NOMO-1 treated with dmso at 0.1 percent for 144 hours (cell line): ENCODE data around the gene CRTC3.
"Not testable (repeated sequence)": the region's sequence is repeated elsewhere in the genome, so short reads cannot be mapped to it uniquely, and the experiment has no call there.

Experiments
- DNase-seq: peaks from one replicate; lab custom pipeline; 2025; ENCODE audit not compliant: unreplicated experiment; lab: John Stamatoyannopoulos, UW

Gene CRTC3

GRCh38 chr15:90618330-90619125 lies 88.8 kb downstream of the CRTC3 start:
- DNase-seq, result no peak

GRCh38 chr15:90619468-90619867 lies 89.7 kb downstream of the CRTC3 start:
- DNase-seq, result no peak

- DNase-seq, result no peak
Measured at GRCh38 chr15:90619939-90620338, 90.2 kb downstream of the CRTC3 start.

- peak; percentile 69 for DNase-seq
Measured at GRCh38 chr15:90620379-90621067, 90.8 kb downstream of the CRTC3 start.

- no peak for DNase-seq
Measured at GRCh38 chr15:90623854-90624253, 94.1 kb downstream of the CRTC3 start.

- no peak for DNase-seq
Measured at GRCh38 chr15:90624278-90624981, 94.7 kb downstream of the CRTC3 start.

- no peak for DNase-seq
Measured at GRCh38 chr15:90625037-90625436, 95.3 kb downstream of the CRTC3 start.

- no peak for DNase-seq
Measured at GRCh38 chr15:90629217-90629616, 99.5 kb downstream of the CRTC3 start.

- DNase-seq, result no peak
Measured at GRCh38 chr15:90633360-90633759, 103.6 kb downstream of the CRTC3 start.

- DNase-seq, result not testable (repeated sequence)
Measured at GRCh38 chr15:90636993-90637392, 107.3 kb downstream of the CRTC3 start.

GRCh38 chr15:90637693-90638092 lies 108.0 kb downstream of the CRTC3 start:
- no peak for DNase-seq

- DNase-seq, result peak; percentile 76
Measured at GRCh38 chr15:90638201-90638691, 108.5 kb downstream of the CRTC3 start.

GRCh38 chr15:90638963-90639362 lies 109.2 kb downstream of the CRTC3 start:
- no peak for DNase-seq

GRCh38 chr15:90640862-90641261 lies 111.1 kb downstream of the CRTC3 start:
- no peak for DNase-seq

- no peak for DNase-seq
Measured at GRCh38 chr15:90641581-90642463, 112.1 kb downstream of the CRTC3 start.

- no peak for DNase-seq
Measured at GRCh38 chr15:90642464-90643300, 113.0 kb downstream of the CRTC3 start.

GRCh38 chr15:90643301-90643632 lies 113.5 kb downstream of the CRTC3 start:
- DNase-seq, result no peak

- DNase-seq, result no peak
Measured at GRCh38 chr15:90644526-90644925, 114.8 kb downstream of the CRTC3 start.

GRCh38 chr15:90644952-90645725 lies 115.4 kb downstream of the CRTC3 start:
- no peak for DNase-seq
